Measurements from ENCODE around the gene PSMA5. TPM values are rescaled to one million over a fixed set of nuclear protein-coding genes. Genes with fewer than 3 reads are reported as not detected.

PSMA5 gene
- total RNA-seq, 2 donors from 2014 or later = 117 to 122 TPM

GRCh38 chr1:109427171-109427467, 871 bp upstream of the PSMA5 start:
- peak overlapping the region; percentile 90 for H3K4me3 ChIP-seq (ENCODE audit: low read length)
- H3K4me1 Mint-ChIP-seq = peaks cover 14% of the 10 kb centered on the region
- H3K9me3 Mint-ChIP-seq = no peaks in the 10 kb centered on the region
- WGBS, 2 experiments (ENCODE audit: insufficient coverage in 1 of 2, insufficient read length in 1 of 2) = 10 to 28% methylated on average over 4 to 7 of the region's 7 CpGs
- TF ChIP-seq CTCF (conservative IDR thresholded peaks at IDR 0.05) = no peak
- no peaks in the 10 kb centered on the region for H3K27me3 Mint-ChIP-seq (ENCODE audit: insufficient read depth)
- H3K27me3 ChIP-seq (ENCODE audit: control insufficient read depth, insufficient read depth, low read length, poor library complexity, severe bottlenecking) = no peaks in the 10 kb centered on the region
- DNase-seq = no peak
- peak overlapping the region; percentile 95 for H3K27ac Mint-ChIP-seq
- peak overlapping the region; percentile 87 for H3K4me3 Mint-ChIP-seq
- no peaks in the 10 kb centered on the region for H3K9me3 ChIP-seq (ENCODE audit: control insufficient read depth, low read length)
- no peaks in the 10 kb centered on the region for H3K4me1 ChIP-seq (ENCODE audit: control insufficient read depth, insufficient read depth, low read length)
- peak overlapping the region; percentile 50 for H3K9ac ChIP-seq (ENCODE audit: extremely low read depth, low read length, poor library complexity, severe bottlenecking)
- no peak overlapping the region for H3K27ac ChIP-seq (ENCODE audit: low read depth, low read length)
- no peaks in the 10 kb centered on the region for H3K36me3 Mint-ChIP-seq (ENCODE audit: low read depth)
- peaks cover 5% of the 10 kb centered on the region for H3K36me3 ChIP-seq (ENCODE audit: control insufficient read depth, insufficient read depth, low read length)

- Histone ChIP-seq H3K9me3 (ENCODE audit: control insufficient read depth, low read length) (no peaks in the 10 kb centered on the region), H3K27me3 (ENCODE audit: control insufficient read depth, insufficient read depth, low read length, poor library complexity, severe bottlenecking) (no peaks in the 10 kb centered on the region), H3K27ac (ENCODE audit: low read depth, low read length) (peak overlapping the region; percentile 14), H3K36me3 (ENCODE audit: control insufficient read depth, insufficient read depth, low read length) (peaks cover 15% of the 10 kb centered on the region), H3K4me3 (ENCODE audit: low read length) (peak overlapping the region; percentile 90), H3K9ac (ENCODE audit: extremely low read depth, low read length, poor library complexity, severe bottlenecking) (peak overlapping the region; percentile 72), H3K4me1 (ENCODE audit: control insufficient read depth, insufficient read depth, low read length) (no peaks in the 10 kb centered on the region)
- H3K27ac Mint-ChIP-seq = peak overlapping the region; percentile 95
- H3K36me3 Mint-ChIP-seq (ENCODE audit: low read depth) = peaks cover 7% of the 10 kb centered on the region
- DNase-seq = no peak
- H3K9me3 Mint-ChIP-seq = no peaks in the 10 kb centered on the region
- TF ChIP-seq CTCF (conservative IDR thresholded peaks at IDR 0.05) = no peak
- H3K27me3 Mint-ChIP-seq (ENCODE audit: insufficient read depth) = no peaks in the 10 kb centered on the region
- whole genome bisulfite sequencing, 2 experiments (ENCODE audit: insufficient coverage in 1 of 2, insufficient read length in 1 of 2) = 1 to 3% methylated on average over 22 to 32 of the region's 32 CpGs
- peak overlapping the region; percentile 87 for H3K4me3 Mint-ChIP-seq
- H3K4me1 Mint-ChIP-seq = peaks cover 14% of the 10 kb centered on the region
Measured at GRCh38 chr1:109425391-109426280, 612 bp downstream of the PSMA5 start.

- no peak overlapping the region for H3K27ac ChIP-seq (ENCODE audit: low read depth, low read length)
- no peak overlapping the region for H3K9ac ChIP-seq (ENCODE audit: extremely low read depth, low read length, poor library complexity, severe bottlenecking)
- Mint-ChIP-seq H3K27ac (no peak overlapping the region), H3K4me1 (peaks cover 14% of the 10 kb centered on the region), H3K36me3 (ENCODE audit: low read depth) (peaks cover 22% of the 10 kb centered on the region), H3K9me3 (no peaks in the 10 kb centered on the region), H3K4me3 (no peak overlapping the region), H3K27me3 (ENCODE audit: insufficient read depth) (no peaks in the 10 kb centered on the region)
- H3K4me3 ChIP-seq (ENCODE audit: low read length) = no peak overlapping the region
- no peak for TF ChIP-seq CTCF (conservative IDR thresholded peaks at IDR 0.05)
- no peaks in the 10 kb centered on the region for H3K27me3 ChIP-seq (ENCODE audit: control insufficient read depth, insufficient read depth, low read length, poor library complexity, severe bottlenecking)
- 84 to 90% methylated on average over 2 of the region's 2 CpGs for WGBS, 2 experiments (ENCODE audit: insufficient coverage in 1 of 2, insufficient read length in 1 of 2)
- no peaks in the 10 kb centered on the region for H3K9me3 ChIP-seq (ENCODE audit: control insufficient read depth, low read length)
- H3K36me3 ChIP-seq (ENCODE audit: control insufficient read depth, insufficient read depth, low read length) = peaks cover 29% of the 10 kb centered on the region
- no peaks in the 10 kb centered on the region for H3K4me1 ChIP-seq (ENCODE audit: control insufficient read depth, insufficient read depth, low read length)
- no peak for DNase-seq
Measured at GRCh38 chr1:109423498-109423897, 2.8 kb downstream of the PSMA5 start.

Data from endodermal cell (in vitro differentiated cells).